ENCODE data around the gene RIN3.

DNA sequence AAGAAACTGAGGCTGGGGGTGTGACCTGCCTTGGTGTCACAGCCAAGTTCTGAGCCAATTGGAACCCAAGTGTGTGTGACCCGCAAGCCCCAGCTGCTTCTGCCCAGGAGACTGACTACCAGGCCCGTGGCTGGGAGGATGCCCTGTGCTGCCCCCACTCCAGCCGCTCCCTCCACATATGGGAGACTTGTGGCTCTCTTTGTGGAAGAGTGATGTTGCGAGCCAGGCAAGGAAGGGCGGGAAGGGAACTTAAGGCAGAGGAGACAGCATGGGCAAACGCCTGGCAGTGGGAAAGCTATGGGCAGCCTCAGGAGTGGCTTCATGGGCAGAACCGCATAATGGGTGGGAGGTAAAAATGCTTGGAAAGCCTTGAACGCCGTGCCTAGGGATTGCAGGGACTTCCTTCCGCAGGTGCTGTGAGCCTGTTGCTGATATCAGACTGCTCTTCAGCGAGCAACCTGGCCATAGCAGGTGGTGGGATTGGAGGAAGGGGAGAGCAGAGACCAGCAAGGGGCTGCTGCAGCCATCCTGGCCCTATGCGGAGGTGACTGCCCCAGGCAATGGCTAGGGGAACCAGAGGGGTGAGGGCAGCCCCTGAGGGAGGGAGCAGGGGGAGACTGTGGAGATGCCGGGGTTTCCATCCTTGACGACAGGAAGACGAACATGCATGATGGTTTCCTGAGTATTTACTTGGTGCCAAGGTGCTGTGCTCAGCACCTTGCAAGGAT, 119.1 kb downstream of the RIN3 start:
- no peak for TF ChIP-seq CTCF (IDR thresholded peaks at IDR 0.05)
- TF ChIP-seq EP300 (IDR thresholded peaks at IDR 0.05), result no peak

Measured in suprapubic skin (tissue), 3 donors.